ENCODE measurements around the gene NAALADL2. TPM values are rescaled to one million over a fixed set of nuclear protein-coding genes. Genes with fewer than 3 reads are reported as not detected.

The NAALADL2 gene
- total RNA-seq, 1 donor from 2014 or later: 11.5 TPM

DNA sequence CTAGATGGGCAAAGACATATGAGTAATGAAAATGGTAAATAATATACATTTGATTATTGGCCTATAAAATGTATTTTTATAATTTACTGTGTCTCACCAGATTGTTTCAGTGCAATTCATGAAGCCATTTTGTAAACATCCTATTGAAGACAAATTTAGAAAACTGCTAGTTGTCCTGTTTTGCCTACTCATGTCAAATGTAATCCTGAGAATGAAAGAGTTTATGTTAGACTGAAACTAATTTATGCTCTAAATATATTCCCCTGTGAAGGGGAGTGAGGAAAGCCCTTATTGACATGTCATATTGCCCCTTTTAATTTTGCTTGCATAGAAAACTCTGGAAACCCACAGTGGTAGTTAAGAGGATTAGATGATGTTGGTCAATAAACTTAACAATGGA is 610.0 kb downstream of the NAALADL2 start:
- Histone ChIP-seq H3K36me3 (no peaks in the 10 kb centered on the region), H3K9ac (no peak overlapping the region), H3F3A (ENCODE audit: low read depth) (no peaks in the 10 kb centered on the region), H3K9me3 (ENCODE audit: low read depth) (no peaks in the 10 kb centered on the region), H3K27ac (no peak overlapping the region), H3K4me2 (no peak overlapping the region), H3K4me1 (no peaks in the 10 kb centered on the region), H3K79me2 (ENCODE audit: low read depth) (no peaks in the 10 kb centered on the region), H3K4me3 (no peak overlapping the region), H3K27me3 (no peaks in the 10 kb centered on the region), H4K20me1 (ENCODE audit: low read depth) (no peaks in the 10 kb centered on the region), H2AFZ (replicated peaks) (no peak overlapping the region)
- TF ChIP-seq, protein P1, sequence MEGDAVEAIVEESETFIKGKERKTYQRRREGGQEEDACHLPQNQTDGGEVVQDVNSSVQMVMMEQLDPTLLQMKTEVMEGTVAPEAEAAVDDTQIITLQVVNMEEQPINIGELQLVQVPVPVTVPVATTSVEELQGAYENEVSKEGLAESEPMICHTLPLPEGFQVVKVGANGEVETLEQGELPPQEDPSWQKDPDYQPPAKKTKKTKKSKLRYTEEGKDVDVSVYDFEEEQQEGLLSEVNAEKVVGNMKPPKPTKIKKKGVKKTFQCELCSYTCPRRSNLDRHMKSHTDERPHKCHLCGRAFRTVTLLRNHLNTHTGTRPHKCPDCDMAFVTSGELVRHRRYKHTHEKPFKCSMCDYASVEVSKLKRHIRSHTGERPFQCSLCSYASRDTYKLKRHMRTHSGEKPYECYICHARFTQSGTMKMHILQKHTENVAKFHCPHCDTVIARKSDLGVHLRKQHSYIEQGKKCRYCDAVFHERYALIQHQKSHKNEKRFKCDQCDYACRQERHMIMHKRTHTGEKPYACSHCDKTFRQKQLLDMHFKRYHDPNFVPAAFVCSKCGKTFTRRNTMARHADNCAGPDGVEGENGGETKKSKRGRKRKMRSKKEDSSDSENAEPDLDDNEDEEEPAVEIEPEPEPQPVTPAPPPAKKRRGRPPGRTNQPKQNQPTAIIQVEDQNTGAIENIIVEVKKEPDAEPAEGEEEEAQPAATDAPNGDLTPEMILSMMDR (IDR thresholded peaks at IDR 0.05): no peak
- TF ChIP-seq EZH2 (IDR thresholded peaks at IDR 0.05) (no peak), EZH2phosphoT487 (IDR thresholded peaks at IDR 0.05) (no peak)
- Mint-ChIP-seq H3K4me3 (no peak overlapping the region), H3K36me3 (no peaks in the 10 kb centered on the region), H3K9me3 (no peaks in the 10 kb centered on the region), H3K4me1 (no peaks in the 10 kb centered on the region), H3K27me3 (ENCODE audit: insufficient read depth, low read depth) (no peaks in the 10 kb centered on the region), H3K27ac (no peak overlapping the region)
- DNase-seq (ENCODE audit: low spot score): no peak

GRCh38 chr3:175475765-175476164 is 616.6 kb downstream of the NAALADL2 start:
- H3F3A ChIP-seq (ENCODE audit: low read depth): no peaks in the 10 kb centered on the region
- H4K20me1 ChIP-seq (ENCODE audit: low read depth): no peaks in the 10 kb centered on the region
- H3K4me1 ChIP-seq: peaks cover 6% of the 10 kb centered on the region
- DNase-seq (ENCODE audit: low spot score): no peak
- no peaks in the 10 kb centered on the region for H3K79me2 ChIP-seq (ENCODE audit: low read depth)
- H3K27me3 ChIP-seq: no peaks in the 10 kb centered on the region
- no peak overlapping the region for H3K27ac ChIP-seq
- peaks cover 7% of the 10 kb centered on the region for H3K4me1 Mint-ChIP-seq
- no peak overlapping the region for H3K4me3 ChIP-seq
- no peaks in the 10 kb centered on the region for H3K9me3 ChIP-seq (ENCODE audit: low read depth)
- H3K36me3 ChIP-seq: no peaks in the 10 kb centered on the region
- H3K27ac Mint-ChIP-seq: no peak overlapping the region
- TF ChIP-seq, protein P1 (IDR thresholded peaks at IDR 0.05): no peak
- no peak for TF ChIP-seq EZH2 (IDR thresholded peaks at IDR 0.05)
- TF ChIP-seq EZH2phosphoT487 (IDR thresholded peaks at IDR 0.05): no peak
- no peak overlapping the region for H3K9ac ChIP-seq
- peak overlapping the region; percentile 59 for H2AFZ ChIP-seq (replicated peaks)
- H3K36me3 Mint-ChIP-seq: no peaks in the 10 kb centered on the region
- H3K4me2 ChIP-seq: no peak overlapping the region
- H3K9me3 Mint-ChIP-seq: no peaks in the 10 kb centered on the region
- H3K4me3 Mint-ChIP-seq: no peak overlapping the region
- H3K27me3 Mint-ChIP-seq (ENCODE audit: insufficient read depth, low read depth): no peaks in the 10 kb centered on the region

DNA sequence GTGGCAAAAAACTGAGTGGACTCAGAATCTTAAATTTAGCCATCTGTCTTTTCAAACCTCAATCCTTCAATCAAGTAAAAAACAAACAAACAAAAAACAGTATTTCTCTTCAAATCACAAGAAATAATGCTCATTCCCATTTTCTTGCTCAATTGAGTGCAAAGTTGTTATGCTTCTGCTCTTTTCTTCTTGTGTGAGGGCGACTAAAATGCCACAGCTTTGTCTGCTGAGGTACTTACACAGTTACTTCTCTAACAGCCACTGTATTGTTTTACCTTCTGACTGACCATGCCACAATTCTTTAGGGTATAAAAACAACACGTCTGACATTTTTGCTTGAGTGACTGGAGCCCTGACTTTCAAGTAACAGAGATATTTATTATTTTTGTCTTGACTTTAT is 617.4 kb downstream of the NAALADL2 start:
- Histone ChIP-seq H3K4me2 (no peak overlapping the region), H3K27ac (no peak overlapping the region), H3K4me3 (no peak overlapping the region), H3K36me3 (no peaks in the 10 kb centered on the region), H3K27me3 (no peaks in the 10 kb centered on the region), H3F3A (ENCODE audit: low read depth) (no peaks in the 10 kb centered on the region), H3K9me3 (ENCODE audit: low read depth) (no peaks in the 10 kb centered on the region), H2AFZ (replicated peaks) (peak overlapping the region; percentile 59), H3K79me2 (ENCODE audit: low read depth) (no peaks in the 10 kb centered on the region), H3K4me1 (peaks cover 6% of the 10 kb centered on the region), H3K9ac (no peak overlapping the region), H4K20me1 (ENCODE audit: low read depth) (no peaks in the 10 kb centered on the region)
- no peak overlapping the region for H3K4me3 Mint-ChIP-seq
- no peaks in the 10 kb centered on the region for H3K27me3 Mint-ChIP-seq (ENCODE audit: insufficient read depth, low read depth)
- H3K4me1 Mint-ChIP-seq: peaks cover 7% of the 10 kb centered on the region
- DNase-seq (ENCODE audit: low spot score): peak; percentile 13
- no peak overlapping the region for H3K27ac Mint-ChIP-seq
- H3K36me3 Mint-ChIP-seq: no peaks in the 10 kb centered on the region
- H3K9me3 Mint-ChIP-seq: no peaks in the 10 kb centered on the region
- no peak for TF ChIP-seq EZH2 (IDR thresholded peaks at IDR 0.05)
- TF ChIP-seq, protein P1 (IDR thresholded peaks at IDR 0.05): no peak
- no peak for TF ChIP-seq EZH2phosphoT487 (IDR thresholded peaks at IDR 0.05)

Data from neural progenitor cell (in vitro differentiated cells).